Trophoblast cell (in vitro differentiated cells and primary cell): ENCODE data around the gene PDCD6IP.

Source experiments
- DNase-seq, 2 donors: peaks; one replicate each; pipeline ENCODE4 v3.0.0-alpha.2; 2016
- H2AFZ ChIP-seq: 2 replicates; pipeline ENCODE4 v1.6.1; 2013; ENCODE audit warnings: low read length, moderate library complexity, mild to moderate bottlenecking; ENCODE audit not compliant: insufficient read depth, poor library complexity
- H2AK5ac ChIP-seq: 2 replicates; pipeline ENCODE4 v1.6.1; 2013; ENCODE audit warnings: mild to moderate bottlenecking, low read length
- H2BK120ac ChIP-seq: 2 replicates; pipeline ENCODE4 v1.6.1; 2013; ENCODE audit warnings: low read length, mild to moderate bottlenecking, moderate library complexity; ENCODE audit not compliant: insufficient read depth, poor library complexity
- H2BK12ac ChIP-seq: 2 replicates; pipeline ENCODE4 v1.6.1; 2013; ENCODE audit warnings: mild to moderate bottlenecking, low read length, moderate library complexity
- H2BK5ac ChIP-seq: 2 replicates; pipeline ENCODE4 v1.6.1; 2013; ENCODE audit warnings: low read length, low read depth, moderate library complexity, mild to moderate bottlenecking; ENCODE audit not compliant: poor library complexity
- H3K14ac ChIP-seq: 2 replicates; pipeline ENCODE4 v1.6.1; 2013; ENCODE audit warnings: mild to moderate bottlenecking, low read length
- H3K18ac ChIP-seq: 2 replicates; pipeline ENCODE4 v1.6.1; 2013; ENCODE audit warnings: mild to moderate bottlenecking, low read length
- H3K23ac ChIP-seq: 2 replicates; pipeline ENCODE4 v1.6.1; 2013; ENCODE audit warnings: low read length
- H3K27ac ChIP-seq: 2 replicates; pipeline ENCODE4 v1.5.1; 2013; ENCODE audit warnings: low read depth, mild to moderate bottlenecking, inconsistent platforms, low read length, moderate library complexity
- H3K27me3 ChIP-seq: 2 replicates; pipeline ENCODE4 v1.6.1; 2013; ENCODE audit warnings: inconsistent platforms, mild to moderate bottlenecking, low read length, moderate library complexity; ENCODE audit not compliant: insufficient read depth
- H3K36me3 ChIP-seq, 2 experiments: 1 replicate in 1 of 2; 2 replicates in 1 of 2; pipeline ENCODE4 v1.6.1; 2013; ENCODE audit warnings: low read length in 2 of 2, mild to moderate bottlenecking in 2 of 2, moderate library complexity in 1 of 2; ENCODE audit not compliant: insufficient read depth in 2 of 2, control insufficient read depth in 1 of 2
- H3K4ac ChIP-seq: 2 replicates; pipeline ENCODE4 v1.6.1; 2013; ENCODE audit warnings: low read depth, mild to moderate bottlenecking, low read length, moderate library complexity
- H3K4me1 ChIP-seq, 2 experiments: 1 replicate in 1 of 2; 2 replicates in 1 of 2; pipeline ENCODE4 v1.6.1; 2013; ENCODE audit warnings: low read length in 2 of 2, mild to moderate bottlenecking in 2 of 2, moderate library complexity in 1 of 2; ENCODE audit not compliant: insufficient read depth in 2 of 2, control insufficient read depth in 1 of 2
- H3K4me2 ChIP-seq: 2 replicates; pipeline ENCODE4 v1.6.1; 2013; ENCODE audit warnings: inconsistent platforms, mild to moderate bottlenecking, low read length, moderate library complexity
- H3K4me3 ChIP-seq: 2 replicates; pipeline ENCODE4 v1.5.1; 2013; ENCODE audit warnings: mild to moderate bottlenecking, low read depth, low read length, inconsistent platforms
- H3K79me1 ChIP-seq: one replicate; pipeline ENCODE4 v1.6.1; 2013; ENCODE audit warnings: low read length
- H3K79me2 ChIP-seq: 2 replicates; pipeline ENCODE4 v1.6.1; 2013; ENCODE audit warnings: low read length, mild to moderate bottlenecking; ENCODE audit not compliant: control insufficient read depth, insufficient read depth, poor library complexity
- H3K9ac ChIP-seq: 2 replicates; pipeline ENCODE4 v1.6.1; 2013; ENCODE audit warnings: mild to moderate bottlenecking, low read length
- H3K9me3 ChIP-seq: 2 replicates; pipeline ENCODE4 v1.6.1; 2013; ENCODE audit warnings: low read depth, mild to moderate bottlenecking, control low read depth, inconsistent platforms, low read length; ENCODE audit not compliant: insufficient read depth
- H4K12ac ChIP-seq: 2 replicates; pipeline ENCODE4 v1.6.1; 2013; ENCODE audit warnings: low read depth, mild to moderate bottlenecking, low read length, moderate library complexity
- H4K8ac ChIP-seq: 2 replicates; pipeline ENCODE4 v1.6.1; 2013; ENCODE audit warnings: low read depth, mild to moderate bottlenecking, low read length, moderate library complexity
- H4K91ac ChIP-seq: one replicate; pipeline ENCODE4 v1.6.1; 2013; ENCODE audit warnings: low read depth, mild to moderate bottlenecking, low read length, moderate library complexity
- WGBS: extraction: QIAGEN DNeasy Blood & Tissue Kit; methylation state at CpG from one replicate; pipeline ENCODE4 v1.1.7; 2013; ENCODE audit warnings: missing lambda C conversion rate; ENCODE audit not compliant: insufficient read length, insufficient coverage; ENCODE audit errors: extremely low coverage; 5-methylcytosine and 5-hydroxymethylcytosine counted together

PDCD6IP gene

DNA sequence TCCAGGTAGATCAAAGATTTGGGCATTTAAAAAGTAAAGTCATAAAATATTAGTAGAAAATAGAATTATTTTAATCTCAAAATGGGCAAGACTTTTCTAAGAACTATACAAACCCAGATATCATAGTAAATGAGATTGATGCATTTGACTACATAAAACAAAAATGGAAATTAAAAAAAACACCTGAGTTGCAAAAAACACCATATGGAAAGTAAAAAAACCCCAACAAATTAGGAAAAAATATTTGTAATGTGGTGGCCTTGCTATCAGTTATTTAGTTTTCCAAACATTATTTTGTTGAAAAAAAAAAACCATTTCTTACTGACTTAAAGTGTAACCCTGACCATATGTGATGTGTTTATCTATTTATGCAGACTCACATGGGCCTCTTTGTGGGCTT is 97.2 kb downstream of the PDCD6IP start:
- H2AFZ ChIP-seq, result no peak overlapping the region
- no peak overlapping the region for H3K9ac ChIP-seq
- H3K79me1 ChIP-seq, result peaks cover 5% of the 10 kb centered on the region
- H2BK12ac ChIP-seq, result no peak overlapping the region
- no peak overlapping the region for H3K23ac ChIP-seq
- no peak overlapping the region for H3K4me3 ChIP-seq
- no peak overlapping the region for H3K4me2 ChIP-seq
- no peak overlapping the region for H3K27ac ChIP-seq
- no peak overlapping the region for H3K14ac ChIP-seq
- no peak overlapping the region for H3K18ac ChIP-seq
- no peak overlapping the region for H2BK120ac ChIP-seq
- H4K91ac ChIP-seq, result no peak overlapping the region
- no peak overlapping the region for H2AK5ac ChIP-seq
- peaks cover 1% of the 10 kb centered on the region for H3K9me3 ChIP-seq
- DNase-seq, result no peak
- no peaks in the 10 kb centered on the region for H3K79me2 ChIP-seq
- H3K4ac ChIP-seq, result no peak overlapping the region
- H3K4me1 ChIP-seq, result peaks cover 7 to 12% of the 10 kb centered on the region in 2 experiments
- H4K12ac ChIP-seq, result no peak overlapping the region
- H4K8ac ChIP-seq, result no peak overlapping the region
- H2BK5ac ChIP-seq, result no peak overlapping the region
- no peaks in the 10 kb centered on the region for H3K36me3 ChIP-seq
- H3K27me3 ChIP-seq, result no peaks in the 10 kb centered on the region

DNA sequence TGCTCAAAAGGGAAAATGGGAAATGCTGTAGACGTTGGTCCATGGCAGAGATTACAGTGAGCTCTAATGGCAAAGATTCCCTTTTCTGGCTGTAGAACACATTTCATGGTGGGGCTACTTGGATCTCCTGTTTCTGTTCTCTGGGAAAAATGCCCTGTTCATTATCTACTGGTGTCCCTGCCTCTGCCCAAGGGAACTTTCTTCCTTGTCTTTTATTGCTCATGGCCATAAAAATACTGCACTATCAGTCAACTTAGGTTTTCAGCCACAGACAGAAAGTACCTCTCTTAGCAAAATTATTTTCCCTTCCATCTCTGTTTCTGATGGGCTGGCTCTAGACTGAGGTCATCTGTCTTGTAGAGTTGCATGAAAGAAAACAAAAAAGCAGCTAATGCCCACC is 98.9 kb downstream of the PDCD6IP start:
- no CpG with 5 or more reads among the region's 1 CpG for WGBS
- no peak overlapping the region for H3K4me3 ChIP-seq

DNA sequence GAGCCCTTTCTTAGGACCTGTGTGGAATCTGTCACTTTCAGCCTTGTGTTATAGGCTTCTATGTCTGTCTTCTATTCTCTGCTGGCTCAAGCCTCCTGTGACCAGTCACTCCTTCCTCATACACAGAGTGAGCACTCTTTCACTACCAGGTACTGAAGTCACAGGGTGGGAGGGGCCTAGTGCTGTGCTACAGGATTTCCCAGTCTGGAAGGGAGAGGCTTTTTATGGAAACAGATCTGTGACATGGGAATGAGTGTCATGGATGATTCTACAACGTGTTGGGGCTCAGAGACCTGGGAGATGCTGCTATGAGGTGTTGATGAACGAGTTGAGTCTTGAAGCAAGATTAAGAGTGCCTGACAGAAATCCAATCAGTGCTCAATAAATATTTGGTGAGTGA is 100.5 kb downstream of the PDCD6IP start:
- H3K79me1 ChIP-seq, result peaks cover 5% of the 10 kb centered on the region
- H3K27me3 ChIP-seq, result no peaks in the 10 kb centered on the region
- no peaks in the 10 kb centered on the region for H3K36me3 ChIP-seq
- H4K12ac ChIP-seq, result no peak overlapping the region
- no peak overlapping the region for H3K18ac ChIP-seq
- no peak overlapping the region for H3K14ac ChIP-seq
- no peak overlapping the region for H3K4me2 ChIP-seq
- no peak overlapping the region for H4K8ac ChIP-seq
- WGBS, result no CpG with 5 or more reads among the region's 2 CpGs
- H3K27ac ChIP-seq, result no peak overlapping the region
- H3K4me3 ChIP-seq, result no peak overlapping the region
- DNase-seq, result no peak
- H3K23ac ChIP-seq, result no peak overlapping the region
- no peak overlapping the region for H2BK12ac ChIP-seq
- H3K4me1 ChIP-seq, result peaks cover 7 to 18% of the 10 kb centered on the region in 2 experiments
- H3K79me2 ChIP-seq, result no peaks in the 10 kb centered on the region
- no peak overlapping the region for H2AK5ac ChIP-seq
- peaks cover 2% of the 10 kb centered on the region for H3K9me3 ChIP-seq
- no peak overlapping the region for H3K9ac ChIP-seq
- H2AFZ ChIP-seq, result no peak overlapping the region
- no peak overlapping the region for H2BK5ac ChIP-seq
- H3K4ac ChIP-seq, result no peak overlapping the region
- H4K91ac ChIP-seq, result no peak overlapping the region
- H2BK120ac ChIP-seq, result no peak overlapping the region

More for the DNA sequence above, 98.9 kb downstream of the PDCD6IP start:
- no peak overlapping the region for H4K8ac ChIP-seq
- no peaks in the 10 kb centered on the region for H3K27me3 ChIP-seq
- no peak overlapping the region for H4K12ac ChIP-seq
- H2AFZ ChIP-seq, result no peak overlapping the region
- no peak overlapping the region for H2BK120ac ChIP-seq
- H2BK12ac ChIP-seq, result no peak overlapping the region
- no peak overlapping the region for H4K91ac ChIP-seq
- H3K9me3 ChIP-seq, result peaks cover 2% of the 10 kb centered on the region
- H3K9ac ChIP-seq, result no peak overlapping the region
- no peak overlapping the region for H2BK5ac ChIP-seq
- H2AK5ac ChIP-seq, result no peak overlapping the region
- no peak overlapping the region for H3K4me2 ChIP-seq
- H3K36me3 ChIP-seq, result no peaks in the 10 kb centered on the region
- DNase-seq, result no peak
- H3K27ac ChIP-seq, result no peak overlapping the region
- no peak overlapping the region for H3K4ac ChIP-seq
- H3K18ac ChIP-seq, result no peak overlapping the region
- H3K79me2 ChIP-seq, result no peaks in the 10 kb centered on the region
- H3K4me1 ChIP-seq, result peaks cover 7 to 18% of the 10 kb centered on the region in 2 experiments
- no peak overlapping the region for H3K14ac ChIP-seq
- peaks cover 5% of the 10 kb centered on the region for H3K79me1 ChIP-seq
- H3K23ac ChIP-seq, result no peak overlapping the region

DNA sequence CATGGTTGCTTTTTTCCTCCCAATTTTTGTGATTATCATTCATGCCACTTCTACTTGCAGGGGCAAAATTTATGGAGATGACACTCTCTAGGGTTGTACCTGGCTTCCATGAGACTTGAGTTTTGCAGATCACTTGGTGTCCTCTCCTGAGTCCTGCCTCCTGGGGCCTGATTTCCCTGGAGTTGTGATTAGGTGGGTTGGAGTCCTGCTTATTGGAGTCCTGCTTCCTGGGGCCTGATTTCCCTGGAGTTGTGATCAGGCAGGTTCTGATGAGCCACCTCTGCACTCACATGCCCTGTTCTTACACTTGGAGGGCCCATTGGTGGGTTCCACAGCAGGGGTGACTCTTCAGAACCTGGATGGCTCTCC is 102.0 kb downstream of the PDCD6IP start:
- Histone ChIP-seq H2AFZ (no peak overlapping the region), H3K4ac (no peak overlapping the region), H4K12ac (no peak overlapping the region), H3K23ac (no peak overlapping the region), H3K4me1 (peaks cover 0 to 7% of the 10 kb centered on the region in 2 experiments), H2BK120ac (peak overlapping the region; percentile 7), H3K4me3 (no peak overlapping the region), H3K9ac (no peak overlapping the region), H3K14ac (no peak overlapping the region), H3K9me3 (peaks cover 2% of the 10 kb centered on the region), H3K27me3 (no peaks in the 10 kb centered on the region), H3K36me3 (no peaks in the 10 kb centered on the region), H3K79me1 (peaks cover 2% of the 10 kb centered on the region), H3K79me2 (no peaks in the 10 kb centered on the region), H2BK5ac (no peak overlapping the region), H4K8ac (no peak overlapping the region), H3K4me2 (no peak overlapping the region), H3K18ac (no peak overlapping the region), H2AK5ac (no peak overlapping the region), H3K27ac (no peak overlapping the region), H2BK12ac (no peak overlapping the region), H4K91ac (no peak overlapping the region)
- no peak for DNase-seq
